Aorta (tissue), 5 donors: ENCODE results near the gene TRERF1. TPM values are rescaled to one million over a fixed set of nuclear protein-coding genes. Genes with fewer than 3 reads are reported as not detected.
A peak's percentile ranks its signal among the peaks of the same experiment; 100 is the strongest.

Source experiments
- ATAC-seq: fragments of 200-7000 bp; cut with Tn5 transposase; one replicate; pipeline ENCODE4 v1.9.1; 2022; ENCODE audit warnings: moderate library complexity; ENCODE audit not compliant: low FRiP score
- DNase-seq, 2 donors: peaks; one replicate each; pipeline ENCODE4 v3.0.0-alpha.2; 2020
- H3K27ac ChIP-seq, 2 donors: one replicate each; pipeline ENCODE4 v1.5.1; 2013; ENCODE audit warnings: low read length in 2 of 2, mild to moderate bottlenecking in 2 of 2, moderate library complexity in 2 of 2, control low read depth in 1 of 2, inconsistent platforms in 1 of 2, low read depth in 1 of 2
- H3K27me3 ChIP-seq, 2 donors: one replicate each; pipeline ENCODE4 v1.6.1; 2013; ENCODE audit warnings: control low read depth in 1 of 2, low read length in 1 of 2, mild to moderate bottlenecking in 1 of 2, moderate library complexity in 1 of 2; ENCODE audit not compliant: insufficient read depth in 2 of 2, control insufficient read depth in 1 of 2
- H3K36me3 ChIP-seq, 2 donors: one replicate each; pipeline ENCODE4 v1.6.1; 2013; ENCODE audit warnings: control low read depth in 1 of 2, low read length in 1 of 2, mild to moderate bottlenecking in 1 of 2; ENCODE audit not compliant: insufficient read depth in 2 of 2, control insufficient read depth in 1 of 2
- H3K4me1 ChIP-seq, 2 donors: one replicate each; pipeline ENCODE4 v1.6.1; 2013; ENCODE audit warnings: low read length in 2 of 2, control low read depth in 1 of 2, mild to moderate bottlenecking in 1 of 2, moderate library complexity in 1 of 2; ENCODE audit not compliant: insufficient read depth in 2 of 2, control insufficient read depth in 1 of 2
- H3K4me3 ChIP-seq, 2 donors: one replicate each; pipeline ENCODE4 v1.5.1; 2013; ENCODE audit warnings: low read length in 2 of 2, control low read depth in 1 of 2, mild to moderate bottlenecking in 1 of 2
- H3K9me3 ChIP-seq: one replicate; pipeline ENCODE4 v1.6.1; 2013; ENCODE audit warnings: mild to moderate bottlenecking, low read length; ENCODE audit not compliant: control insufficient read depth
- WGBS, 2 donors: extraction: QIAGEN DNeasy Blood & Tissue Kit; methylation state at CpG; one replicate each; pipeline ENCODE4 v1.1.7; 2013; 5-methylcytosine and 5-hydroxymethylcytosine counted together
- intact Hi-C, 2 donors: fragments of 100-400 bp; cut with DNase I; formaldehyde crosslinking; loops; one replicate each; pipeline versions ENCODE4 v1.14.2 to v1.15.0; 2022
- polyA plus RNA-seq, 2 donors: library from polyadenylated mRNA; stranded (reverse); fragments of 200-250 nt; gene quantifications; one replicate each; pipeline ENCODE4 v1.2.3, GENCODE V29; 2013
- total RNA-seq, 2 donors: library from RNA; stranded (reverse); fragmentation: NEBNext Ultra II Directional; extraction: Animal tissue kit (Norgen Biotek cat#: 25700); gene quantifications; one replicate each; pipeline ENCODE4 v1.2.1, GENCODE V29; 2021
- donor health status: healthy with polysubstance abuse.
- donor health status: Bipolar disorder and iron deficiency.
- donor health status: DM: no; HTN: no; CAD: no.
- donor health status: DM: no; HTN: no; CAD: no.
- donor health status: DM: yes; HTN: yes; CAD: no.

The TRERF1 gene
- total and polyA plus RNA-seq, 4 donors = 0.50 to 9.5 (median 2.2) TPM

- no peak for DNase-seq
- no peak overlapping the region for H3K27ac ChIP-seq
- no peaks in the 10 kb centered on the region for H3K36me3 ChIP-seq
- no peak for ATAC-seq
- no peaks in the 10 kb centered on the region for H3K27me3 ChIP-seq
- no peak overlapping the region for H3K4me3 ChIP-seq
- H3K9me3 ChIP-seq = no peaks in the 10 kb centered on the region
- intact Hi-C loops = no loop called here
- no peaks in the 10 kb centered on the region for H3K4me1 ChIP-seq
- WGBS, 2 donors = 72 to 84% methylated on average over 6 of the region's 6 CpGs
These were observed 222.1 kb downstream of the TRERF1 start for GRCh38 chr6:42229506-42230119.

DNA sequence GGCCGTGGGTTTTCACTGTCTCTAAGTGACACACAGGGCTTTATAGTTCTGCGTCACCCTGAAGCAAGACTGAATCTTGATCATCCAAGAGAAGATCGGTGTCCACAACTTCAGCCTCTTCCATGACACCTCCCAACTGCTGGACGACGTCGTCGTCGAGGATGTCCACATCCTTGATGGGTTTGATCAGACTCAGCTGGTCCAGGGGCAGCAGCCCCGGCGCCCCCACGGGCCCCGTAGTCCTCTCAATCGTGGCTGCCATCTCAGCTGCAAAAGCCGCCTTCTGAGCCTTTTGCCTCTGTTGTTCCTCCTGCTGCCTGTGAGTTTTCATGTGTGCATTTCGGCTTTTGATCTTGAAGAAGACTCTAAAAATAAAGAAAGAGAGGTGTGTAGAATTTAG lies 223.4 kb downstream of the TRERF1 start:
- H3K36me3 ChIP-seq = no peaks in the 10 kb centered on the region
- 92 to 94% methylated on average over 15 of the region's 15 CpGs for WGBS, 2 donors
- intact Hi-C loops = no loop called here

DNA sequence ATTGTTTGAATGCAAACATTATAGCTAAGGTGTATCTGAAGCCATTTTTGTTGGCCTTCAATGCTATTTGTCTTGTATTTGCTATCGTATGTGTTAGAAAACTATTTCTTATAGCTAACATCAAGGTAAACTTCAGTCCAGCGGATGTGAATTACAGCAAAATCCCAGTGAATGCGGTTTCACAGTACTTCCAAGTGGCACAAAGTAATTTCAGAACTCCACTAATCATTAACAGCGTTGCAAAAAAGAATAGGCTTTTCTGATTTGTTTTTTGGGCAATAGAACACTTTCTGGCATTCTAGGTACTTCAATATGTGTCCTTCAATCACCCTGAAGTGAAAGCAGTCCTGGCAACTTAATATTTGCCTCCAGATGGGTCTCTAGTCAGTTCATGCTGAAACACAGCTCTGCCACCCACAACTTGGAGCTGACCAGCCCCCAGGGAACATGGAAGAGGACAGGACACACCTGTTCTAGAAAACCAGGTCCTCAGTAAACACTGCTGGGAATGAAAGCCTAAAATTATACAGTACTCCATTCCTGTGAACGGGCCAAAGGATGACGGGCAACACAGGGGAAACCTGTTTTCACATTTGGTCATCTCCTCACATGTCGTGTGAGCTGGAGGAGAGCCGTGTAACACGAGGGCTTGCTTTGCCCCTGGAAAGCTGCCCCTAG lies 224.4 kb downstream of the TRERF1 start:
- H3K27me3 ChIP-seq = no peaks in the 10 kb centered on the region
- H3K4me3 ChIP-seq = no peak overlapping the region
- DNase-seq (peak in 1 of 2 donors; percentile 15), ATAC-seq (no peak)
- no peaks in the 10 kb centered on the region for H3K4me1 ChIP-seq
- no peaks in the 10 kb centered on the region for H3K36me3 ChIP-seq
- 89 to 90% methylated on average over 9 of the region's 9 CpGs for WGBS, 2 donors
- no peaks in the 10 kb centered on the region for H3K9me3 ChIP-seq
- intact Hi-C loops = no loop called here
- H3K27ac ChIP-seq = no peak overlapping the region

More for the DNA sequence above, 223.4 kb downstream of the TRERF1 start:
- DNase-seq = peak in 1 of 2 donors; percentile 66
- no peaks in the 10 kb centered on the region for H3K9me3 ChIP-seq
- H3K27ac ChIP-seq = no peak overlapping the region
- no peaks in the 10 kb centered on the region for H3K27me3 ChIP-seq
- no peak for ATAC-seq
- H3K4me1 ChIP-seq = no peaks in the 10 kb centered on the region
- no peak overlapping the region for H3K4me3 ChIP-seq

GRCh38 chr6:42226645-42227143 lies 225.0 kb downstream of the TRERF1 start:
- no peaks in the 10 kb centered on the region for H3K27me3 ChIP-seq
- DNase-seq (peak in 1 of 2 donors; percentile 30), ATAC-seq (no peak)
- H3K9me3 ChIP-seq = no peaks in the 10 kb centered on the region
- 74 to 79% methylated on average over 8 of the region's 8 CpGs for WGBS, 2 donors
- H3K4me3 ChIP-seq = no peak overlapping the region
- H3K4me1 ChIP-seq = no peaks in the 10 kb centered on the region
- no peak overlapping the region for H3K27ac ChIP-seq
- intact Hi-C loops = no loop called here
- H3K36me3 ChIP-seq = no peaks in the 10 kb centered on the region

- no peak for DNase-seq
- Histone ChIP-seq H3K27ac (no peak overlapping the region), H3K27me3 (no peaks in the 10 kb centered on the region), H3K9me3 (no peaks in the 10 kb centered on the region), H3K4me1 (no peaks in the 10 kb centered on the region), H3K36me3 (no peaks in the 10 kb centered on the region), H3K4me3 (no peak overlapping the region)
- 46 to 49% methylated on average over 3 of the region's 3 CpGs for WGBS, 2 donors
- intact Hi-C loops = no loop called here
- ATAC-seq = no peak
These were observed 225.5 kb downstream of the TRERF1 start for GRCh38 chr6:42226161-42226611.

GRCh38 chr6:42225419-42225818 lies 226.3 kb downstream of the TRERF1 start:
- ATAC-seq (no peak), DNase-seq (no peak)
- no peaks in the 10 kb centered on the region for H3K36me3 ChIP-seq
- WGBS, 2 donors = 34 to 35% methylated on average over 4 of the region's 4 CpGs
- no peak overlapping the region for H3K27ac ChIP-seq
- intact Hi-C loops = no loop called here
- H3K4me3 ChIP-seq = no peak overlapping the region
- H3K27me3 ChIP-seq = no peaks in the 10 kb centered on the region
- no peaks in the 10 kb centered on the region for H3K4me1 ChIP-seq
- no peaks in the 10 kb centered on the region for H3K9me3 ChIP-seq

GRCh38 chr6:42225029-42225339 lies 226.7 kb downstream of the TRERF1 start:
- Histone ChIP-seq H3K4me1 (no peaks in the 10 kb centered on the region), H3K36me3 (no peaks in the 10 kb centered on the region), H3K4me3 (no peak overlapping the region), H3K27ac (no peak overlapping the region), H3K27me3 (no peaks in the 10 kb centered on the region), H3K9me3 (no peaks in the 10 kb centered on the region)
- intact Hi-C loops = no loop called here
- no peak for DNase-seq
- no peak for ATAC-seq

GRCh38 chr6:42224222-42225028 lies 227.3 kb downstream of the TRERF1 start:
- intact Hi-C loops = no loop called here
- Histone ChIP-seq H3K27me3 (no peaks in the 10 kb centered on the region), H3K9me3 (no peaks in the 10 kb centered on the region), H3K4me1 (no peaks in the 10 kb centered on the region), H3K36me3 (no peaks in the 10 kb centered on the region), H3K4me3 (no peak overlapping the region), H3K27ac (no peak overlapping the region)
- WGBS, 2 donors = 69 to 87% methylated on average over 12 of the region's 12 CpGs
- ATAC-seq (no peak), DNase-seq (no peak)
